Skeletal muscle cell (primary cell): ENCODE results near the gene APLP1.
"Not testable (repeated sequence)": the region's sequence is repeated elsewhere in the genome, so short reads cannot be mapped to it uniquely, and the experiment has no call there.

Source experiments
- DNase-seq: peaks from one replicate; pipeline ENCODE4 v3.0.0-alpha.2; 2010; ENCODE audit warnings: low read depth
- H3K4me3 ChIP-seq: 2 replicates; pipeline ENCODE4 v1.5.1; 2011; ENCODE audit warnings: low read depth, mild to moderate bottlenecking, control low read depth, low read length, moderate library complexity

APLP1 gene

GRCh38 chr19:35901055-35901644 lies 32.8 kb downstream of the APLP1 start:
- DNase-seq, result no peak
- no peak overlapping the region for H3K4me3 ChIP-seq

DNA sequence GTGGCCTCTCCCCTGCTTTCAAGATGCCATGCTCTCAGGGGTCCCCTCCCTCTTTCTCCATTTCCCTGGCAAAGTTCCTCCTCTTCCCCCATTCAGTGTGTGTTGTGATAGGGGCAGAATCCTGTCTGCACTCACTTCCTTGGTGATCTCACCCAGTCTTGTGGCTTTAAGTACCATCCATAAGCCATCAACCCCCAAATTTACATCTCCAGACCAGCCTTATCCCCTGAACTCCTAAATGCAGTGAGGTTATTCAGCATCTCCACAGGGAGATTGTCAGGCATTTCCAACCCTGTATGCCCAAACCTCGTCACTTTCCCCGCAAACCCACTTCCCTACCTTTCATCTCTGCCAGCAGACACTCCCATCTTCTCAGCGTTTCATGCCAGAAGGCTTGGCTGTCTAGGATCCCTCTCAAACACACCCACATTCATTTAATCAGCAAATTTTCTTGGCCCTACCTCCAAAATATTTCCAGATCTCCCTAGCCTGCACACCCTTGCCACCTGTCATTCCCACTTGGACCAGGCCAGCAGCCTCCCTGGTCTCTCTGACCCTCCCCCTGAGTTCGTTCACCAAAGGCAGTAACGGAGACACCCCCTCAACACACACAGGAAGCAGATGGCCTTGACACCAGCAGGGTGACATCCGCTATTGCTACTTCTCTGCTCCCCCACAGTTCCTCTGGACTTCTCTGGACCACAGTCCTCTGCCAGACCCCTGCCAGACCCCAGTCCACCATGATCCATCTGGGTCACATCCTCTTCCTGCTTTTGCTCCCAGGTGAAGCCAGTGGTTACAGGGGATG lies 33.7 kb downstream of the APLP1 start, which contains the start of gene HCST:
Gene HCST (plus strand): TSS at position 676 of the 808 bp plus-strand sequence. CDS start 65 bp downstream, at position 741.
- DNase-seq, result no peak
- peak within 1 kb of the TSS; percentile 21 for H3K4me3 ChIP-seq

GRCh38 chr19:35902870-35903475 lies 34.6 kb downstream of the APLP1 start:
- peak overlapping the region; percentile 21 for H3K4me3 ChIP-seq
- DNase-seq, result no peak

GRCh38 chr19:35903550-35904179 lies 35.3 kb downstream of the APLP1 start:
- H3K4me3 ChIP-seq, result peak overlapping the region; percentile 21
- DNase-seq, result peak; percentile 36

GRCh38 chr19:35904311-35905068 lies 36.1 kb downstream of the APLP1 start:
- no peak for DNase-seq
- H3K4me3 ChIP-seq, result no peak overlapping the region

DNA sequence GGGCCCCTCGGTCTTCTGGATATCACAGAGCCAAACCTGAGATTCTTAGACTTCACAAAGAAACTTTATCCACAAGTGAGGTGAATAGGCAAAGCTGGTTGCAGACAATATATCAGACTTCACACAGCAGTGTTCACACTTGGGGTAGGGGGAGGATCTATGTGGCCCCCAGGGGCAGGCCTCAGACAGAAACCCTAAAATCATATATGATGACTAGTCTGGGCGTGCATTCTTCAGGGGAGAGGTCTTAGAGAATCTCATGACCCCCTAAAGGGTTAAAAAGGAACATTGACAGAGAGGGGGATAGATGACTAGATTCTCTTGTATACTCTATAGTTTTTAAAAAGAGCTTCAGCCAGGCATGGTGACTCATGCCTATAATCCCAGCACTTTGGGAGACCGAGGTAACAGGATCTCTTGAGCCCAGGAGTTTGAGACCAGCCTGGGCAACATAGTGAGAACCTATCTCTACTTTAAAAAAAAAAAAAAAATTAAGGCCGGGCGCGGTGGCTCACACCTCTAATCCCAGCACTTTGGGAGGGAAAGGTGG lies 36.9 kb downstream of the APLP1 start:
- H3K4me3 ChIP-seq, result no peak overlapping the region
- DNase-seq, result no peak

DNA sequence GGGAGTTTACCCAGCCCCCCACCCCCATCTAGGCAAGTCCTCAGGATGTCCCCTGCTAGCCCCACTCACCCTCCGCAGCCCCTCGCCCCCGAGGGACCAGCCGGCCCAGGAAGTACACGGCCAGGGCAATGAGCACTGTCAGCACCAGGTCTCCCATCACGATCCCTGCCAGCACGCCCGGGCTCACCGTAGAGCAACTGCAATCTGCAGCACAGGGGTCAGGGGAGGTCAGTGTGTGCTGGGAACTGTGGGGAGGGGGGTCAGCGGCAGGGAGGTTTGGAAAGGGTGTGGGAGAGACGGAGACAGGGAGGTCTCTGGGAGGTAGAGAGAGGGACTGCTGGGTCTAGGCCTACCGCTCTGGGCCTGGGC lies 39.0 kb downstream of the APLP1 start:
- DNase-seq, result no peak
- no peak overlapping the region for H3K4me3 ChIP-seq

- DNase-seq, result no peak
- H3K4me3 ChIP-seq, result no peak within 1 kb of the TSS
Measured at GRCh38 chr19:35908010-35908441, 39.7 kb downstream of the APLP1 start, which contains the start of gene TYROBP. Gene TYROBP, minus strand, starts transcription at chr19:35908295. Its CDS starts 67 bp downstream, at chr19:35908228.

GRCh38 chr19:35908973-35909683 lies 40.8 kb downstream of the APLP1 start:
- no peak overlapping the region for H3K4me3 ChIP-seq

DNA sequence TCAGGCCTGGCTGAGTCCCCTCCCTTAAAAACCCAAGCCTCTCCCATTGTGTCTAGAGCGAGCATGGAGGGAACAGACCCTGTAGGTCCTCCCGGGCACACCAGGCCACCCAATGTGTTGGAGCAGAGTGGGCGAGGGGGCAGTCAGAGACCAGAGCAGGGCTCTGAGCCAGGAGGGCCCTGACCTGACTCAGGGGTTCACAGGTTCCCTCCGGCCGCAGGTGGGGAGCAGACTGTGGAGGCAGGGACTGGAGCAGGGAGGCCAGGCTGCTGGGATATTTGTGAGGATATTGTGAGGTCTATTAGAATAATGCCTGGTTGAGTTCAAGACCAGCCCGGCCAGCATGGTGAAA lies 41.3 kb downstream of the APLP1 start:
- DNase-seq, result no peak
- H3K4me3 ChIP-seq, result no peak overlapping the region

More at GRCh38 chr19:35908973-35909683, 40.8 kb downstream of the APLP1 start:
- DNase-seq, result no peak

GRCh38 chr19:35910355-35910754 lies 42.0 kb downstream of the APLP1 start:
- not testable (repeated sequence) for DNase-seq, H3K4me3 ChIP-seq

DNA sequence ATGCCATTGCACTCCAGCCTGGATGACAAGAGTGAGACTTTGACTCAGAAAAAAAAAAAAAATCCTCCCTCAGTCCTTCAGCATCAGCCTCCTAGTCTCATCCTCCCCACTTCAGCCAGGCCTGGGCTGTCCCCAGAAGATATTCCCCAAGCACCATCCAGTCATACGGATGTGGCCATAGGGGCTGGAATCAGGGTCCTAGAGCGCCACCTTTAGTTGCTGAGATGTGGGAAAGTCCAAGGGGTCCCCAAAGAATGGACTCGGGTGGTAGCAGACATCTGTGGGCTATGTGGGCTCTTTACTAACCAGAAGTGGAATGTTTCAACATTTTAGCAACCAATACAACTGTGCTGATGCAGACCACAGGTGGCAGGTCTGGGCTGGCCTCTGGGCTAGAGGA lies 42.8 kb downstream of the APLP1 start:
- DNase-seq, result no peak
- H3K4me3 ChIP-seq, result no peak overlapping the region

GRCh38 chr19:35911790-35912189 lies 43.4 kb downstream of the APLP1 start:
- DNase-seq, result no peak

GRCh38 chr19:35913589-35913988 lies 45.2 kb downstream of the APLP1 start:
- no peak for DNase-seq
- no peak overlapping the region for H3K4me3 ChIP-seq

More at GRCh38 chr19:35911790-35912189, 43.4 kb downstream of the APLP1 start:
- H3K4me3 ChIP-seq, result no peak overlapping the region

DNA sequence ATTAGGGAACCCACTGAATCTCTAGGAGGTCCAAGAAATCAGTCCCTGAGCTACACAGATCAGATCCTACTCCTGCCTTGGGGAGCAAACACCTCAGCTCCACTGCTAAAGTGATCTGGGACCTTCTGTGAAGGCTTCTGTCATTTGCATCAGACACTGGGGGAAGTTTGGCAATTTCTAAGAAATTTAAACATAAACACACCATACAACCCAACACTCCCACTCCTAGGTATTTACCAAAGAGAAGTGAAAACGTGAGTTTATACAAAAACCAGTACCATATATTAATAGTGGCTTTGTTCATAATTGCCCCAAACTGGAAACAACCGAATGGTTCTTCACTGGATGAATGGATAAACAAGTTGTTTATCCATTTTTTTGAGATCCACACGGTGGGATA lies 47.1 kb downstream of the APLP1 start:
- no peak overlapping the region for H3K4me3 ChIP-seq
- no peak for DNase-seq

GRCh38 chr19:35919306-35919705 lies 50.9 kb downstream of the APLP1 start:
- DNase-seq, result no peak
- no peak overlapping the region for H3K4me3 ChIP-seq

DNA sequence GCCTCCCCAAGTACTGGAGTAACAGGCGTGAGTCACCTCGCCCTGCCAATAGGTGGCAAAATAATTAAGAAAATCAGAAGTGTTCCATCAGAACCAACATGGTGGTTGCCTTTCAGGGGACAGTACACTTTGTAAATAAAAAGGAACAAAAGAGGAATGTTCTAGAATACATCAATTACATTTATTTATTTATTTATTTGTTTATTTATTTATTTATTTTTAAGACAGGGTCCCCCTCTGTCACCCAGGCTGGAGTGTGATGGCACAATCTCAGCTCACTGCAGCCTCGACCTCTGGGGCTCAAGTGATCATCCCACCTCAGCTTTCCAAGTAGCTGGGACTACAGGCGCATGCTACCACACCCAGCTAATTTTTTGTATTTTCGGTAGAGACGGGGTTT lies 52.6 kb downstream of the APLP1 start:
- H3K4me3 ChIP-seq, result no peak overlapping the region

GRCh38 chr19:35925501-35925900 lies 57.1 kb downstream of the APLP1 start:
- no peak for DNase-seq
- no peak overlapping the region for H3K4me3 ChIP-seq

More for the DNA sequence above, 52.6 kb downstream of the APLP1 start:
- DNase-seq, result no peak
